NCI-H2171 (cell line): ENCODE results near the gene MAN1A1.

ENCODE experiments used
- DNase-seq: peaks from one replicate; lab custom pipeline; 2025; lab: John Stamatoyannopoulos, UW

The MAN1A1 gene

GRCh38 chr6:119140196-119141140, 209.1 kb downstream of the MAN1A1 start:
- DNase-seq: no peak

- no peak for DNase-seq
Observed at GRCh38 chr6:119138906-119139541, 210.5 kb downstream of the MAN1A1 start.

- DNase-seq: no peak
Observed at GRCh38 chr6:119137194-119138072, 212.1 kb downstream of the MAN1A1 start.

- DNase-seq: no peak
Observed at GRCh38 chr6:119134752-119135151, 214.8 kb downstream of the MAN1A1 start.

GRCh38 chr6:119133400-119133799, 216.2 kb downstream of the MAN1A1 start:
- DNase-seq: no peak

GRCh38 chr6:119132261-119132981, 217.1 kb downstream of the MAN1A1 start:
- no peak for DNase-seq

- no peak for DNase-seq
Observed at GRCh38 chr6:119129968-119130484, 219.5 kb downstream of the MAN1A1 start.

GRCh38 chr6:119129148-119129967, 220.2 kb downstream of the MAN1A1 start:
- DNase-seq: peak; percentile 45

- no peak for DNase-seq
Observed at GRCh38 chr6:119128252-119128912, 221.2 kb downstream of the MAN1A1 start.

- no peak for DNase-seq
Observed at GRCh38 chr6:119127627-119128026, 221.9 kb downstream of the MAN1A1 start.
